ENCODE data around the gene HEYL.

DNA sequence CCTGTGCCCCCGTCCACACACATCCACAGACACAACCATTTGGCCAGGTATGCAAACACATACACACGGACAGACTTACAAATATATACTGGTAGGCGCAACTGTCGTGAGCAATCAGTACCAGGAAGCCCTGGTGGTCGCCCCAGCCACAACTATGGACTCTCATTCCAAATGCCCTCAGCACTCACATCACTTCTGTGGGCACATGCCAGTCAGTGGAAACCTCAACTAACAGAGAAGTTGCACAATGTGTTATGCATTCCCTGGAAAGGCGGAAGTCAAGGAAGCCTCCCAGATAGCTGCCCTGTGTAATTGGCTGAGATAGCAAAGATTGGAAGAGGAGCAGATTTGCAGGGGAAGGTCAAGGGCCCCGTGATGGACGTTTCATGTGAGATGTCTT, 1.4 kb upstream of the HEYL start:
- TF ChIP-seq, protein P1, sequence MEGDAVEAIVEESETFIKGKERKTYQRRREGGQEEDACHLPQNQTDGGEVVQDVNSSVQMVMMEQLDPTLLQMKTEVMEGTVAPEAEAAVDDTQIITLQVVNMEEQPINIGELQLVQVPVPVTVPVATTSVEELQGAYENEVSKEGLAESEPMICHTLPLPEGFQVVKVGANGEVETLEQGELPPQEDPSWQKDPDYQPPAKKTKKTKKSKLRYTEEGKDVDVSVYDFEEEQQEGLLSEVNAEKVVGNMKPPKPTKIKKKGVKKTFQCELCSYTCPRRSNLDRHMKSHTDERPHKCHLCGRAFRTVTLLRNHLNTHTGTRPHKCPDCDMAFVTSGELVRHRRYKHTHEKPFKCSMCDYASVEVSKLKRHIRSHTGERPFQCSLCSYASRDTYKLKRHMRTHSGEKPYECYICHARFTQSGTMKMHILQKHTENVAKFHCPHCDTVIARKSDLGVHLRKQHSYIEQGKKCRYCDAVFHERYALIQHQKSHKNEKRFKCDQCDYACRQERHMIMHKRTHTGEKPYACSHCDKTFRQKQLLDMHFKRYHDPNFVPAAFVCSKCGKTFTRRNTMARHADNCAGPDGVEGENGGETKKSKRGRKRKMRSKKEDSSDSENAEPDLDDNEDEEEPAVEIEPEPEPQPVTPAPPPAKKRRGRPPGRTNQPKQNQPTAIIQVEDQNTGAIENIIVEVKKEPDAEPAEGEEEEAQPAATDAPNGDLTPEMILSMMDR (IDR thresholded peaks at IDR 0.05; ENCODE audit: low read depth, low read length): no peak
- TF ChIP-seq EZH2phosphoT487 (IDR thresholded peaks at IDR 0.05; ENCODE audit: low read depth): no peak
